ENCODE results near the gene FANK1.

- TF ChIP-seq, protein P1, sequence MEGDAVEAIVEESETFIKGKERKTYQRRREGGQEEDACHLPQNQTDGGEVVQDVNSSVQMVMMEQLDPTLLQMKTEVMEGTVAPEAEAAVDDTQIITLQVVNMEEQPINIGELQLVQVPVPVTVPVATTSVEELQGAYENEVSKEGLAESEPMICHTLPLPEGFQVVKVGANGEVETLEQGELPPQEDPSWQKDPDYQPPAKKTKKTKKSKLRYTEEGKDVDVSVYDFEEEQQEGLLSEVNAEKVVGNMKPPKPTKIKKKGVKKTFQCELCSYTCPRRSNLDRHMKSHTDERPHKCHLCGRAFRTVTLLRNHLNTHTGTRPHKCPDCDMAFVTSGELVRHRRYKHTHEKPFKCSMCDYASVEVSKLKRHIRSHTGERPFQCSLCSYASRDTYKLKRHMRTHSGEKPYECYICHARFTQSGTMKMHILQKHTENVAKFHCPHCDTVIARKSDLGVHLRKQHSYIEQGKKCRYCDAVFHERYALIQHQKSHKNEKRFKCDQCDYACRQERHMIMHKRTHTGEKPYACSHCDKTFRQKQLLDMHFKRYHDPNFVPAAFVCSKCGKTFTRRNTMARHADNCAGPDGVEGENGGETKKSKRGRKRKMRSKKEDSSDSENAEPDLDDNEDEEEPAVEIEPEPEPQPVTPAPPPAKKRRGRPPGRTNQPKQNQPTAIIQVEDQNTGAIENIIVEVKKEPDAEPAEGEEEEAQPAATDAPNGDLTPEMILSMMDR (IDR thresholded peaks at IDR 0.05): no peak
- no peak for TF ChIP-seq POLR2A (IDR thresholded peaks at IDR 0.05)
Observed at GRCh38 chr10:126034586-126034985, 138.2 kb downstream of the FANK1 start.

All from heart left ventricle (tissue), 13 donors.